Cardiac fibroblast (primary cell): ENCODE measurements around the gene HDAC9.

Source experiments
- DNase-seq, 2 donors: peaks; one replicate each; pipeline versions ENCODE4 v3.0.0 to v3.0.0-alpha.2; 2010; ENCODE audit warnings: low read depth in 2 of 2
- H3K4me3 ChIP-seq, 2 donors: replicated peaks in 1 of 2; 1 replicate in 1 of 2; 2 replicates in 1 of 2; pipeline ENCODE4 v1.5.1; 2011; ENCODE audit warnings: low read depth in 2 of 2, low read length in 2 of 2, mild to moderate bottlenecking in 2 of 2, moderate library complexity in 1 of 2
- TF ChIP-seq, protein P1 (sequence below): IDR thresholded peaks from one replicate; pipeline ENCODE4 v1.5.1; 2011; ENCODE audit warnings: low read depth, mild to moderate bottlenecking, low read length, inconsistent platforms

Gene HDAC9

DNA sequence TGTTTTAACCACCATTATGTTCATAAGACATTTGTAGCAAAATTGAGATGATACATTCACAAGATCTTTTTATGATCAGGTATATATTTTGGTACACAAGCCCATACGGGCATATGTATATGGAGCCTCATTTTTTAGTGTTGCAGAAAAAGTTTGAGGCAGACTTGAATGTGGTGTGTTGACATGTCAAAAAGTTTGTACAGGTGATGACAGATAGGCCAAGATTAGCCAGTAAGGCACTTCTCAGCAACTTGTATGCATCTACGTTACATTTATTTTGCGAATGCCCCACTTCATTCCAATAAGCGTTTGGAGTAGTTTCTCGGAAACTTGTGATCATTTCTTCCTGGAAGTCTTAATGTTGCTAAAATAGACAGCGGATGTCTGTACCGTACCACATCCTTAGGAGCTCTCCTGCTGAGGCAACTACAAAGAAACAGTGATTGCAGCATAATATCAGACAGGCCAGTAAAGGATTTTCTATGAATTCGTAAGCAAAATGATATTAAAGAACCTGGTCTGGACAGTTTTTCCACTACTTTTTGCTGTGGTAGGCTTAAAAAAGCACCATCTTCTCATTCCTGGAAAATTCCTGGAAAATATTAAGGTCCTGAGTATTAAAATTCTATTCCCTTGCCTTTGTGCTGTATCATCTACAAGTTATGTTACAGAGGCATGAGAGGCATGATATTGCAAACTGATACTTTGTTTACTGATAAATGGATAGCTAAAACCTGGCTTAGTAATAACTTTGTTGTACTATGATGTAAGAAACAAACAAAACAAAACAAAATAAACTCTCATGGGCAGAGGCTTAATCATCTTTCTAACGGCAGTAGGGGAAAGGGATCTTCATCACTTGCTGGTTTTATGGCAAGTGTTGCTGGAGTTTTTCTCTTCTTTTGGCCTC is 153.6 kb downstream of the HDAC9 start:
- TF ChIP-seq, protein P1, sequence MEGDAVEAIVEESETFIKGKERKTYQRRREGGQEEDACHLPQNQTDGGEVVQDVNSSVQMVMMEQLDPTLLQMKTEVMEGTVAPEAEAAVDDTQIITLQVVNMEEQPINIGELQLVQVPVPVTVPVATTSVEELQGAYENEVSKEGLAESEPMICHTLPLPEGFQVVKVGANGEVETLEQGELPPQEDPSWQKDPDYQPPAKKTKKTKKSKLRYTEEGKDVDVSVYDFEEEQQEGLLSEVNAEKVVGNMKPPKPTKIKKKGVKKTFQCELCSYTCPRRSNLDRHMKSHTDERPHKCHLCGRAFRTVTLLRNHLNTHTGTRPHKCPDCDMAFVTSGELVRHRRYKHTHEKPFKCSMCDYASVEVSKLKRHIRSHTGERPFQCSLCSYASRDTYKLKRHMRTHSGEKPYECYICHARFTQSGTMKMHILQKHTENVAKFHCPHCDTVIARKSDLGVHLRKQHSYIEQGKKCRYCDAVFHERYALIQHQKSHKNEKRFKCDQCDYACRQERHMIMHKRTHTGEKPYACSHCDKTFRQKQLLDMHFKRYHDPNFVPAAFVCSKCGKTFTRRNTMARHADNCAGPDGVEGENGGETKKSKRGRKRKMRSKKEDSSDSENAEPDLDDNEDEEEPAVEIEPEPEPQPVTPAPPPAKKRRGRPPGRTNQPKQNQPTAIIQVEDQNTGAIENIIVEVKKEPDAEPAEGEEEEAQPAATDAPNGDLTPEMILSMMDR = no peak
- DNase-seq = peak in 1 of 2 donors; percentile 13

GRCh38 chr7:18653381-18654155 is 158.0 kb downstream of the HDAC9 start:
- TF ChIP-seq, protein P1 = no peak
- H3K4me3 ChIP-seq = no peak overlapping the region
- peak in 1 of 2 donors; percentile 10 for DNase-seq

More for the DNA sequence above, 153.6 kb downstream of the HDAC9 start:
- no peak overlapping the region for H3K4me3 ChIP-seq

GRCh38 chr7:18654709-18655108 is 159.2 kb downstream of the HDAC9 start:
- DNase-seq = no peak
- TF ChIP-seq, protein P1 = no peak

GRCh38 chr7:18655506-18655905 is 160.0 kb downstream of the HDAC9 start:
- DNase-seq = no peak
- H3K4me3 ChIP-seq = no peak overlapping the region
- TF ChIP-seq, protein P1 = no peak

More at GRCh38 chr7:18654709-18655108, 159.2 kb downstream of the HDAC9 start:
- no peak overlapping the region for H3K4me3 ChIP-seq

DNA sequence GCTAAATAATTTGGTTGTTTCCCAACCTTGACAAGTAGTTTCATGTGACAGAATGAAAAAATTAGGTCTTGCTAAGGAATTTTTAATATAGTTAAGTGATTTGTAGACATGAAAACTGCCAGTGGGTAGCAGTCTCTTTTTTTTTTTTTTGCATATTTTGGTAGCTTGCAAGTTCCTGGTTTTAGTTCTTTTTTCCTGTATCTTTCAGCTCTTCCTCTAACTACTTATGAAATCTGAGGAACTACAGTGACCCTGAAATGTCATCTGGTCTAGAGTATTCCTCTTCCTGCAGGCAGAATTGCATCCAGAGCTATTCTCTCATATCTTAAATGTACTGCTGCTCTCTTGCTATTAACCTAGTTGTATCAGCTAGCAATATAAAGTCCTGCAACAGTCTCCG is 160.4 kb downstream of the HDAC9 start:
- H3K4me3 ChIP-seq = no peak overlapping the region
- no peak for DNase-seq
- TF ChIP-seq, protein P1 = no peak

GRCh38 chr7:18656362-18656761 is 160.8 kb downstream of the HDAC9 start:
- H3K4me3 ChIP-seq = no peak overlapping the region
- no peak for DNase-seq
- TF ChIP-seq, protein P1 = no peak
